ENCODE data around the gene CP.
"Not testable (repeated sequence)": the region's sequence is repeated elsewhere in the genome, so short reads cannot be mapped to it uniquely, and the experiment has no call there.

CP gene

GRCh38 chr3:149239357-149239936 is 17.8 kb upstream of the CP start:
- H3K36me3 Mint-ChIP-seq, result no peaks in the 10 kb centered on the region
- peaks cover 15 to 20% of the 10 kb centered on the region in 2 donors for H3K4me1 Mint-ChIP-seq
- ATAC-seq (replicated peaks), result no peak
- H3K9me3 Mint-ChIP-seq, result no peaks in the 10 kb centered on the region
- H3K27ac Mint-ChIP-seq, result no peak overlapping the region
- H3K27me3 Mint-ChIP-seq, result peaks cover 0 to 6% of the 10 kb centered on the region in 2 donors
- DNase-seq, result no peak
- H3K4me3 Mint-ChIP-seq, result no peak overlapping the region

- not testable (repeated sequence) for DNase-seq; ATAC-seq (replicated peaks); H3K9me3 Mint-ChIP-seq; H3K27ac Mint-ChIP-seq; H3K27me3 Mint-ChIP-seq; H3K36me3 Mint-ChIP-seq; H3K4me3 Mint-ChIP-seq
- H3K4me1 Mint-ChIP-seq, result peaks cover 8 to 13% of the 10 kb centered on the region in 2 donors
Measured at GRCh38 chr3:149238268-149238667, 16.6 kb upstream of the CP start.

DNA sequence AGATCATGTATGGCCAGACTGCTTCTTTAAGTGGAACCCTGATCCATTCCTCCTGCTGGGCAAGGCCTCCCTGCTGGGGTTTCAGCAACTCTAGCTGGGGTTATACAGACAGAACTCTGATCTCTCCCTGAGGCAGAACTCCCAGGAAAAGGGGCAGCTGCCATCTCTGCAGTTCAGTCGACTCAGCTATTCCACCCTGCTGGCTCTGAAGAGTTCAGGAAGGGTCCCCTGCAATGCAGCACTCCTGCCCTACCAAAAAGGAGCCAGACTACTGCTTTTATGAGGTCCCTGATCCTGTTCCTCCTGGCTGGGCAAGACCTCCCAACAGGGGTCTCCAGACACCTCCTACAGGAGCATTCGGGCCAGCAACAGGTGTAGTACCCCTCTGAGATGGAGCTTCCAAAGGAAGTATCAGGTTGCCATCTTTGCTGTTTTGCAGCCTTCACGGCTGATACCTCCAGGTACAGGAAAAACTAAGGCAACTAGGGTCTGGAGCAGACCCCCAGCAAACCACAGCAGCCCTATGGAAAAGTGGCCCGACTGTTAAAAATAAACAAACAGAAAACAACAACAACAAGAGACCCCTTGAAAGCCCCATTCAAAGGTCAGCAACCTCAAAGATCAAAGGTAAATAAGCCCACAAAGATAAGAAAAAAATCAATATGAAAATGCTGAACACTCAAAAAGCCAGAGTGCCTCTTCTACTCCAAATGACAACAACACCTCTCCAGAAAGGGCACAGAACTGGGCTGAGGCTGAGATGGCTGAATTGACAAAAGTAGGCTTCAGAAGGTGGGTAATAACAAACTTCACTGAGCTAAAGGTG is 14.2 kb upstream of the CP start:
- Mint-ChIP-seq H3K27ac (no peak overlapping the region), H3K9me3 (no peaks in the 10 kb centered on the region), H3K4me3 (no peak overlapping the region), H3K4me1 (peaks cover 4 to 7% of the 10 kb centered on the region in 2 donors), H3K27me3 (peaks cover 0 to 6% of the 10 kb centered on the region in 2 donors), H3K36me3 (no peaks in the 10 kb centered on the region)
- DNase-seq (no peak), ATAC-seq (replicated peaks) (no peak)

DNA sequence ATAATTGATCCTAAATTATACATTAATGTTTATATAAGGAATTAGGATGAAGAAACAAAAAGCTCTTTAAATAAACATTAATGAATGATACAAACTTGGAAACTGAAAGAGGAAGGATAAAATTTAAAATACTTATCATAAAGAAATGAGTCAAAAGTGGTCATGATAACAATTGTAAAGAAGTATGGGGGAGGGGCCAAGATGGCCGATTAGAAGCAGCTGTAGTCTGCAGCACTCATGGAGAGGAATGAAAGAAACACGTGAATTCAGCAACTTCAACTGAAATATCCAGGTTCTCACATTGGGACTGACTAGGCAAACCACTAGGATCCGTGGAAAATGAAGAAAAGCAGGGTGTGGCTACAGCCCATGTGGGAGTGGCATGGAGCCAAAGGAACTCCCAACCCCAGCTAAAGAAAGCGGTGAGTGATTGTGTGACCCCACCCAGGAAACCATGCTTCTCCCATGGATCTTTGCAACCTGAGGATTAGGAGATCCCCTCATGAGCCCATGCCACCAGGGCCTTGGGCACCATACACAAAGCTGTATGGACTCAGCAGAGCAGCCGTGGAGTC is 13.1 kb upstream of the CP start:
- no peak overlapping the region for H3K4me3 Mint-ChIP-seq
- no peaks in the 10 kb centered on the region for H3K9me3 Mint-ChIP-seq
- peaks cover 4 to 7% of the 10 kb centered on the region in 2 donors for H3K4me1 Mint-ChIP-seq
- no peaks in the 10 kb centered on the region for H3K36me3 Mint-ChIP-seq
- ATAC-seq (replicated peaks) (no peak), DNase-seq (no peak)
- peaks cover 0 to 6% of the 10 kb centered on the region in 2 donors for H3K27me3 Mint-ChIP-seq
- H3K27ac Mint-ChIP-seq, result no peak overlapping the region

DNA sequence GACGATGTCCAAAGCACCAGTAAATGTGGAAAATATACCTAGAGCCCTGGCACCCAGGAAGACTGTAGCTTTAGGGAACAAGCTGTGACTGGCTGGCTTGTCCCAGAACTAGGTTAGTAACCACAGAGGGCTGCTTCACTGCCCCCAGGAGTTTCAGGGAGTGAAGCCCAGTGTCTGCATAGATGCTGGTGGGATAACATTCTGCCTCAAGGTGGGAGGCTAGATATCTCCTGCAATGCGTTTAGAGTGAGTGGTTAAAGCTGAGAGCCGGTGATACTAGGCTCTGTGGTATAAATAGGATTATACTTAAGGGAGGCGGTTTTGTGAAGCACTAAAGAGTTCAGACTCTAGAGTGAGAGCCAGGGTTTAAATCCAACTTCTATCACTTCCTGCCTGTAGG is 11.7 kb upstream of the CP start:
- no peak overlapping the region for H3K27ac Mint-ChIP-seq

GRCh38 chr3:149231871-149232270 is 10.2 kb upstream of the CP start:
- no peak for ATAC-seq (replicated peaks)

More for the DNA sequence above, 11.7 kb upstream of the CP start:
- DNase-seq (no peak), ATAC-seq (replicated peaks) (no peak)
- H3K9me3 Mint-ChIP-seq, result no peaks in the 10 kb centered on the region
- no peaks in the 10 kb centered on the region for H3K36me3 Mint-ChIP-seq
- H3K4me1 Mint-ChIP-seq, result peaks cover 4 to 7% of the 10 kb centered on the region in 2 donors
- peaks cover 0 to 6% of the 10 kb centered on the region in 2 donors for H3K27me3 Mint-ChIP-seq
- no peak overlapping the region for H3K4me3 Mint-ChIP-seq

GRCh38 chr3:149227591-149228268 is 6.1 kb upstream of the CP start:
- peaks cover 19 to 21% of the 10 kb centered on the region in 2 donors for H3K4me1 Mint-ChIP-seq
- DNase-seq (no peak), ATAC-seq (replicated peaks) (no peak)
- peaks cover 0 to 2% of the 10 kb centered on the region in 2 donors for H3K9me3 Mint-ChIP-seq
- H3K36me3 Mint-ChIP-seq, result no peaks in the 10 kb centered on the region
- H3K27me3 Mint-ChIP-seq, result no peaks in the 10 kb centered on the region
- no peak overlapping the region for H3K4me3 Mint-ChIP-seq
- no peak overlapping the region for H3K27ac Mint-ChIP-seq

More at GRCh38 chr3:149231871-149232270, 10.2 kb upstream of the CP start:
- no peak for DNase-seq
- no peaks in the 10 kb centered on the region for H3K36me3 Mint-ChIP-seq
- no peaks in the 10 kb centered on the region for H3K9me3 Mint-ChIP-seq
- H3K27me3 Mint-ChIP-seq, result peaks cover 0 to 6% of the 10 kb centered on the region in 2 donors
- H3K27ac Mint-ChIP-seq, result no peak overlapping the region
- H3K4me1 Mint-ChIP-seq, result peaks cover 4 to 7% of the 10 kb centered on the region in 2 donors
- no peak overlapping the region for H3K4me3 Mint-ChIP-seq

DNA sequence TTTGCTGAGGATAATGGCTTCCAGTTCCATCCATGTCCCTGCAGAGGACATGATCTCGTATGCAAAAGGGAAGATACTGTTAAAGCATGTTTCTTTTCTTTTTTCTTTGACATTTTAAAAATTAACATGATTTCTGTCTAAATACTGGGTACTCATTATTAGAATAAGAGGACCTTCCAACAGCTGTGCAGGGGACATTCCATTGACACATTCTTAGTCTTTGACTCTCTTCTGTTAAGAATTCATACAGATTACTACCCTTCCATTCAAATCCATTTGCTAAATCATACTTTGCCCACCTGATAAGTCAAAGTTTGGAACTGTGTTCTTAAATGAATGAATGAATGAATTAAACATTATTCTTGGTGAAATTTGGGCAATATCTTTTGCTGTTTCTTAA is 5.1 kb upstream of the CP start:
- no peak for ATAC-seq (replicated peaks)
- Mint-ChIP-seq H3K4me3 (no peak overlapping the region), H3K4me1 (peaks cover 17 to 21% of the 10 kb centered on the region in 2 donors), H3K27ac (no peak overlapping the region), H3K9me3 (peaks cover 0 to 2% of the 10 kb centered on the region in 2 donors), H3K36me3 (no peaks in the 10 kb centered on the region), H3K27me3 (no peaks in the 10 kb centered on the region)
- DNase-seq, result no peak

DNA sequence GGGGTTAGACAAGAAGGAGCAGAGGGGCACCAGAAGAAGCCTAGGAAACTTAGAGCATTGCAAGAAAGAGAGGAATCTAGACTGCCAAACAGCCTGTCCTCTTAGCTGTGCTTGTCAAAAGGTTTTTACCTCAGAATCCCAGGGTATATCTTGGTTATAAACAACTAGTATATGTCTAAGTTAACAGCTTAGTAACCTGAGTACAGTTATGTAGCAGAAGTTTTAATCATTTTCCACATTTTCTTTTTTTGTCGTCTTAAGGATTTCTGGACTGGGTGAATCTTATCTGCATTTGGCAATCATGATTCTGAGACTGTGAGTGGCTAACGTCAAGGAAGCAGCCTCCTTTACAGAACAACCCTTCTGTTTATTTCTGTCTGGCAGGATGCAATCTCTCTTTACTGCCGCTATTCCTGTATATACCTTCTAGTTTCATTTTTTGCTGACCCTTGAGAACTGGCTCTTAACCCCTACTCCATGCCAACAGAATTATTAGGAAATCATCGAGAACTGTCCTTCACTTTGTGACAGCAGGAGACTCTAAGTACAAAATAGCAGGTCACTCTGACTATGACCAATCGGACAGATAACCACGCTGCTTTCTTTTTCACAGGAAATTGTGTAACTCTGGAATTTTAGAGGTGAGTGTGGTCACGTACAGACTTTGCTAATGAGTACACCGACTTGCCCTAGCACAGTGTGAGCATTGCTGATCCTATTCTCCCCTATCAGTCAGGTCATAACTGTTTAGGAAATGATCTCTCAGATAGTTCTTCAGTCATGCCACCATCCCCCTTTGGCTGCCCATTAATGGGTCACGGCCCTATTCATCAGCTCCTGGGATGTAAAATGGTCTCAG is 3.3 kb upstream of the CP start:
- H3K27ac Mint-ChIP-seq, result peak overlapping the region; percentile 67
- ATAC-seq (replicated peaks) (peak; percentile 89 to 96), DNase-seq (peak; percentile 13)
- no peaks in the 10 kb centered on the region for H3K27me3 Mint-ChIP-seq
- H3K4me1 Mint-ChIP-seq, result peaks cover 16 to 21% of the 10 kb centered on the region in 2 donors
- H3K36me3 Mint-ChIP-seq, result no peaks in the 10 kb centered on the region
- peak overlapping the region; percentile 75 to 86 for H3K4me3 Mint-ChIP-seq
- peaks cover 0 to 2% of the 10 kb centered on the region in 2 donors for H3K9me3 Mint-ChIP-seq

GRCh38 chr3:149223461-149223820 is 1.8 kb upstream of the CP start:
- Mint-ChIP-seq H3K27ac (no peak overlapping the region), H3K9me3 (peaks cover 4 to 6% of the 10 kb centered on the region in 2 donors), H3K4me1 (peaks cover 16 to 21% of the 10 kb centered on the region in 2 donors), H3K27me3 (no peaks in the 10 kb centered on the region), H3K4me3 (no peak overlapping the region), H3K36me3 (no peaks in the 10 kb centered on the region)
- no peak for ATAC-seq (replicated peaks)
- DNase-seq, result no peak

DNA sequence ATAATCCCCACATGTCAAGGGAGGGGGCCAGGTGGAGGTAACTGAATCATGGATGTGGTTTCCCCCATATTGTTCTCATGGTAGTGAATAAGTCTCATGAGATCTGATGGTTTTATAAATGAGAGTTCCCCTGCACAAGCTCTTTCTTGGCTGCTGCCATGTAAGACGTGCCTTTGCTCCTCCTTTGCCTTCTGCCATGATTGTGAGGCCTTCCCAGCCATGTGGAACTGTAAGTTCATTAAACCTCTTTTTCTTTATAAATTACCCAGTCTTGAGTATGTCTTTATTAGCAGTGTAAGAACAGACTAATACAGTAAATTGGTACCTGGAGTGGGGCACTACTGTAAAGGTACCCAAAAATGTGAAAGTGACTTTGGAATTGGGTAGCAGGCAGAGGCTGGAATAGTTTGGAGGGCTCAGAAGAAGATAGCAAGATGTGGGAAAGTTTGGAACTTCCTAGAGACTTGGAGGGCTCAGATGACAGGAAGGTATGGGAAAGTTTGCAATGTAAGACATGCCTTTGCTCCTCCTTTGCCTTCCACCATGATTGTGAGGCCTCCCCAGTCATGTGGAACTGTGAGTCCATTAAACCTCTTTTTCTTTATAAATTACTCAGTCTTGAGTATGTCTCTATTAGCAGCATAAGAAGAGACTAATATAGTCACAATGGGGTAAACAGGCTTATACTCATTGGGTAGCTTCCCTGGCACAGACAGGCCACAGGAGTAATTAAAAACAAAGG is 2.1 kb downstream of the CP start:
- H3K4me3 Mint-ChIP-seq; H3K27me3 Mint-ChIP-seq; H3K4me1 Mint-ChIP-seq; H3K27ac Mint-ChIP-seq; DNase-seq; H3K9me3 Mint-ChIP-seq; H3K36me3 Mint-ChIP-seq; ATAC-seq (replicated peaks): not testable (repeated sequence)

DNA sequence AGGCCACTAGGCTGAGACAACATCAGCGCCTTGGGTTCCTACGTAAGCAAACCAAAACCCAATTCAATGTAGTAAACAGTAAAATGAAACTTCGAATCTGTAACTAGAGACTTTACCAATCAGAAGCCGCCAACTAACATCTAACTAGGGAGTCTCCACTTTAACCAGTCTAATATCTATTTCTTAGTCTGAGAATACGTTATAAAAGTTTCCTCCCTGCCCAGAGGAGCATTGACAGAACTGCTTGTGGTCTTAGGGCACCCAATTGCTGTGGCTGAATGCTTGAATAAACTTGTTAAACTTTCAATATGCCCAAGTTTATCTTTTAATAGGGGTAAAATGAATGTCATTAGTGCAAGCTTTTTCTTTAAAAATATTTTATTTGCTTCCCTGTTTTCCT is 4.3 kb downstream of the CP start:
- DNase-seq (no peak), ATAC-seq (replicated peaks) (no peak)
- no peaks in the 10 kb centered on the region for H3K27me3 Mint-ChIP-seq
- no peak overlapping the region for H3K27ac Mint-ChIP-seq
- no peak overlapping the region for H3K4me3 Mint-ChIP-seq
- H3K9me3 Mint-ChIP-seq, result peaks cover 4% of the 10 kb centered on the region in 2 donors
- no peaks in the 10 kb centered on the region for H3K36me3 Mint-ChIP-seq
- H3K4me1 Mint-ChIP-seq, result no peaks in the 10 kb centered on the region

GRCh38 chr3:149216193-149216869 is 5.3 kb downstream of the CP start:
- Mint-ChIP-seq H3K9me3 (peaks cover 4% of the 10 kb centered on the region in 2 donors), H3K27ac (no peak overlapping the region), H3K27me3 (no peaks in the 10 kb centered on the region), H3K4me1 (no peaks in the 10 kb centered on the region), H3K4me3 (no peak overlapping the region), H3K36me3 (no peaks in the 10 kb centered on the region)
- DNase-seq (no peak), ATAC-seq (replicated peaks) (no peak)

Data from stimulated activated naive B cell treated with anti-CD40 and anti-IgM and Interleukin-4, amounts not matched to agents 10 μg/mL and 1 μg/mL and 100 μg/mL, for 72 hours (primary cell).